Measurements from ENCODE around the gene ZNF526.

ZNF526 gene

GRCh38 chr19:42229855-42230351, 9.8 kb downstream of the ZNF526 start:
- no peak overlapping the region for H2BK12ac ChIP-seq (ENCODE audit: low read length)
- no peak overlapping the region for H3K4me3 ChIP-seq (ENCODE audit: low read length in 2 of 2)
- H2BK5ac ChIP-seq (ENCODE audit: low read length), result no peak overlapping the region
- no peak overlapping the region for H3K9ac ChIP-seq (ENCODE audit: low read depth, low read length, poor library complexity)
- WGBS, 2 donors (ENCODE audit: extremely low coverage in 2 of 2, insufficient read length in 2 of 2, insufficient replicate concordance in 1 of 2), result no CpG with 5 or more reads among the region's 8 CpGs
- no peak for DNase-seq (ENCODE audit: low spot score)
- H3K4me2 ChIP-seq (ENCODE audit: insufficient read depth, low read length, poor library complexity, severe bottlenecking), result no peak overlapping the region
- H2AFZ ChIP-seq (ENCODE audit: low read length), result no peak overlapping the region
- H3K18ac ChIP-seq (ENCODE audit: low read length), result no peak overlapping the region
- H3K27me3 ChIP-seq (ENCODE audit: control insufficient read depth in 3 of 3, insufficient read depth in 3 of 3, low read depth in 1 of 3, low read length in 3 of 3), result no peaks in the 10 kb centered on the region
- H4K91ac ChIP-seq (ENCODE audit: low read depth, low read length, poor library complexity), result no peak overlapping the region
- no peak overlapping the region for H3K27ac ChIP-seq (replicated peaks; ENCODE audit: low read length)
- no peak overlapping the region for H4K8ac ChIP-seq (ENCODE audit: low read depth, low read length)
- H3K4me1 ChIP-seq (ENCODE audit: control insufficient read depth in 2 of 2, insufficient read depth in 1 of 2, low read depth in 1 of 2, low read length in 2 of 2), result peaks cover 0 to 3% of the 10 kb centered on the region in 2 donors
- no peak overlapping the region for H3K14ac ChIP-seq (ENCODE audit: low read length)
- peaks cover 3% of the 10 kb centered on the region for H3K79me1 ChIP-seq (ENCODE audit: low read depth, low read length)
- H3K36me3 ChIP-seq (replicated peaks in 1 of 2; ENCODE audit: control insufficient read depth in 2 of 2, insufficient read depth in 2 of 2, low read length in 2 of 2), result peaks cover 64 to 97% of the 10 kb centered on the region in 2 donors
- no peak overlapping the region for H3K4ac ChIP-seq (ENCODE audit: low read length)
- no peak overlapping the region for H2BK15ac ChIP-seq (ENCODE audit: low read length)
- H2AK5ac ChIP-seq (ENCODE audit: low read depth, low read length), result no peak overlapping the region
- peaks cover 0 to 3% of the 10 kb centered on the region in 2 donors for H3K9me3 ChIP-seq (replicated peaks in 1 of 2; ENCODE audit: control insufficient read depth in 2 of 2, insufficient read depth in 1 of 2, low read depth in 1 of 2, low read length in 2 of 2)
- H3K23ac ChIP-seq (ENCODE audit: low read depth, low read length, poor library complexity), result peak overlapping the region; percentile 73
- no peak overlapping the region for H2BK120ac ChIP-seq (ENCODE audit: low read depth, low read length)

- peaks cover 0 to 3% of the 10 kb centered on the region in 2 donors for H3K4me1 ChIP-seq (ENCODE audit: control insufficient read depth in 2 of 2, insufficient read depth in 1 of 2, low read depth in 1 of 2, low read length in 2 of 2)
- H3K18ac ChIP-seq (ENCODE audit: low read length), result no peak overlapping the region
- peaks cover 63 to 97% of the 10 kb centered on the region in 2 donors for H3K36me3 ChIP-seq (replicated peaks in 1 of 2; ENCODE audit: control insufficient read depth in 2 of 2, insufficient read depth in 2 of 2, low read length in 2 of 2)
- H3K9me3 ChIP-seq (replicated peaks in 1 of 2; ENCODE audit: control insufficient read depth in 2 of 2, insufficient read depth in 1 of 2, low read depth in 1 of 2, low read length in 2 of 2), result peaks cover 0 to 3% of the 10 kb centered on the region in 2 donors
- H3K4me3 ChIP-seq (ENCODE audit: low read length in 2 of 2), result no peak overlapping the region
- no peak overlapping the region for H3K23ac ChIP-seq (ENCODE audit: low read depth, low read length, poor library complexity)
- no peak overlapping the region for H3K4me2 ChIP-seq (ENCODE audit: insufficient read depth, low read length, poor library complexity, severe bottlenecking)
- peak overlapping the region; percentile 53 for H2BK5ac ChIP-seq (ENCODE audit: low read length)
- H3K9ac ChIP-seq (ENCODE audit: low read depth, low read length, poor library complexity), result no peak overlapping the region
- H2BK15ac ChIP-seq (ENCODE audit: low read length), result no peak overlapping the region
- H3K27me3 ChIP-seq (ENCODE audit: control insufficient read depth in 3 of 3, insufficient read depth in 3 of 3, low read depth in 1 of 3, low read length in 3 of 3), result no peaks in the 10 kb centered on the region
- peaks cover 3% of the 10 kb centered on the region for H3K79me1 ChIP-seq (ENCODE audit: low read depth, low read length)
- no peak overlapping the region for H4K8ac ChIP-seq (ENCODE audit: low read depth, low read length)
- H2BK120ac ChIP-seq (ENCODE audit: low read depth, low read length), result no peak overlapping the region
- H2AFZ ChIP-seq (ENCODE audit: low read length), result no peak overlapping the region
- no peak overlapping the region for H2BK12ac ChIP-seq (ENCODE audit: low read length)
- WGBS, 2 donors (ENCODE audit: extremely low coverage in 2 of 2, insufficient read length in 2 of 2, insufficient replicate concordance in 1 of 2), result no CpG with 5 or more reads among the region's 4 CpGs
- H3K27ac ChIP-seq (replicated peaks; ENCODE audit: low read length), result no peak overlapping the region
- H3K14ac ChIP-seq (ENCODE audit: low read length), result no peak overlapping the region
- no peak overlapping the region for H4K91ac ChIP-seq (ENCODE audit: low read depth, low read length, poor library complexity)
- DNase-seq (ENCODE audit: low spot score), result no peak
- H3K4ac ChIP-seq (ENCODE audit: low read length), result no peak overlapping the region
- H2AK5ac ChIP-seq (ENCODE audit: low read depth, low read length), result no peak overlapping the region
Measured at GRCh38 chr19:42230571-42230970, 10.5 kb downstream of the ZNF526 start.

- Histone ChIP-seq H3K36me3 (replicated peaks in 1 of 2; ENCODE audit: control insufficient read depth in 2 of 2, insufficient read depth in 2 of 2, low read length in 2 of 2) (peaks cover 58 to 94% of the 10 kb centered on the region in 2 donors), H3K4me1 (ENCODE audit: control insufficient read depth in 2 of 2, insufficient read depth in 1 of 2, low read depth in 1 of 2, low read length in 2 of 2) (peaks cover 0 to 3% of the 10 kb centered on the region in 2 donors), H2BK12ac (ENCODE audit: low read length) (no peak overlapping the region), H4K91ac (ENCODE audit: low read depth, low read length, poor library complexity) (no peak overlapping the region), H3K27me3 (ENCODE audit: control insufficient read depth in 3 of 3, insufficient read depth in 3 of 3, low read depth in 1 of 3, low read length in 3 of 3) (no peaks in the 10 kb centered on the region), H3K18ac (ENCODE audit: low read length) (no peak overlapping the region), H3K9me3 (replicated peaks in 1 of 2; ENCODE audit: control insufficient read depth in 2 of 2, insufficient read depth in 1 of 2, low read depth in 1 of 2, low read length in 2 of 2) (no peaks in the 10 kb centered on the region), H3K27ac (replicated peaks; ENCODE audit: low read length) (no peak overlapping the region), H2BK120ac (ENCODE audit: low read depth, low read length) (no peak overlapping the region), H2AFZ (ENCODE audit: low read length) (no peak overlapping the region), H3K23ac (ENCODE audit: low read depth, low read length, poor library complexity) (no peak overlapping the region), H2BK15ac (ENCODE audit: low read length) (no peak overlapping the region), H4K8ac (ENCODE audit: low read depth, low read length) (no peak overlapping the region), H3K4me3 (ENCODE audit: low read length in 2 of 2) (no peak overlapping the region), H3K9ac (ENCODE audit: low read depth, low read length, poor library complexity) (no peak overlapping the region), H3K4ac (ENCODE audit: low read length) (no peak overlapping the region), H3K4me2 (ENCODE audit: insufficient read depth, low read length, poor library complexity, severe bottlenecking) (no peak overlapping the region), H2BK5ac (ENCODE audit: low read length) (no peak overlapping the region), H3K79me1 (ENCODE audit: low read depth, low read length) (peaks cover 1% of the 10 kb centered on the region), H2AK5ac (ENCODE audit: low read depth, low read length) (no peak overlapping the region), H3K14ac (ENCODE audit: low read length) (no peak overlapping the region)
- WGBS, 2 donors (ENCODE audit: extremely low coverage in 2 of 2, insufficient read length in 2 of 2, insufficient replicate concordance in 1 of 2), result no CpG with 5 or more reads among the region's 10 CpGs
- no peak for DNase-seq (ENCODE audit: low spot score)
Measured at GRCh38 chr19:42232435-42232834, 12.3 kb downstream of the ZNF526 start.

- no peak overlapping the region for H3K18ac ChIP-seq (ENCODE audit: low read length)
- peaks cover 58 to 92% of the 10 kb centered on the region in 2 donors for H3K36me3 ChIP-seq (replicated peaks in 1 of 2; ENCODE audit: control insufficient read depth in 2 of 2, insufficient read depth in 2 of 2, low read length in 2 of 2)
- no peak overlapping the region for H3K4me3 ChIP-seq (ENCODE audit: low read length in 2 of 2)
- no peak overlapping the region for H3K14ac ChIP-seq (ENCODE audit: low read length)
- no peak overlapping the region for H3K9ac ChIP-seq (ENCODE audit: low read depth, low read length, poor library complexity)
- no peak overlapping the region for H2BK120ac ChIP-seq (ENCODE audit: low read depth, low read length)
- no peaks in the 10 kb centered on the region for H3K9me3 ChIP-seq (replicated peaks in 1 of 2; ENCODE audit: control insufficient read depth in 2 of 2, insufficient read depth in 1 of 2, low read depth in 1 of 2, low read length in 2 of 2)
- H3K4me1 ChIP-seq (ENCODE audit: control insufficient read depth in 2 of 2, insufficient read depth in 1 of 2, low read depth in 1 of 2, low read length in 2 of 2), result peaks cover 0 to 3% of the 10 kb centered on the region in 2 donors
- no peak overlapping the region for H4K8ac ChIP-seq (ENCODE audit: low read depth, low read length)
- no peak overlapping the region for H4K91ac ChIP-seq (ENCODE audit: low read depth, low read length, poor library complexity)
- no CpG with 5 or more reads among the region's 7 CpGs for WGBS, 2 donors (ENCODE audit: extremely low coverage in 2 of 2, insufficient read length in 2 of 2, insufficient replicate concordance in 1 of 2)
- H2BK15ac ChIP-seq (ENCODE audit: low read length), result no peak overlapping the region
- H3K27ac ChIP-seq (replicated peaks; ENCODE audit: low read length), result no peak overlapping the region
- H2AFZ ChIP-seq (ENCODE audit: low read length), result no peak overlapping the region
- no peak overlapping the region for H3K4me2 ChIP-seq (ENCODE audit: insufficient read depth, low read length, poor library complexity, severe bottlenecking)
- no peak overlapping the region for H2AK5ac ChIP-seq (ENCODE audit: low read depth, low read length)
- no peak overlapping the region for H3K4ac ChIP-seq (ENCODE audit: low read length)
- peaks cover 1% of the 10 kb centered on the region for H3K79me1 ChIP-seq (ENCODE audit: low read depth, low read length)
- no peak for DNase-seq (ENCODE audit: low spot score)
- no peak overlapping the region for H2BK12ac ChIP-seq (ENCODE audit: low read length)
- no peak overlapping the region for H2BK5ac ChIP-seq (ENCODE audit: low read length)
- H3K23ac ChIP-seq (ENCODE audit: low read depth, low read length, poor library complexity), result no peak overlapping the region
- no peaks in the 10 kb centered on the region for H3K27me3 ChIP-seq (ENCODE audit: control insufficient read depth in 3 of 3, insufficient read depth in 3 of 3, low read depth in 1 of 3, low read length in 3 of 3)
Measured at GRCh38 chr19:42233106-42233505, 13.0 kb downstream of the ZNF526 start.
